Measurements from ENCODE around the gene COL5A1.

COL5A1 gene

DNA sequence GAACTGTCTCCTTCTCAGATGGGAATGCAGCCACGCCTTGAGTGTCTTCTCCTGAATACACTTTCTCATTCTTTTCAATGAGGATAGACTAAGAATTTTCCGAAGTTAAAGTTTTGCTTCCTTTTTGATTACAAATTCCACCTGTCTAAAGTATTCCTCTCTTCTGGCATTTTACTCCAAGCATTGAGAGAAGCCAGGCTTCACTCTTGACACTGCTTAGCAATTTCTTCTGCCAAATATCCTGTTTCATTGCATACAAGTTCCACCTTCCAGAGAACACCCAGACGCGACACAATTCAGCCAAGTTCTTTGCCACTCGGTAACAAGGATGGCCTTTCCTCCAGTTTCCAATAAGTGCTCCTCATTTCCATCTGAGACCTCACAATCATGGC, 35.6 kb upstream of the COL5A1 start:
- H3K27me3 ChIP-seq, result peaks cover 3% of the 10 kb centered on the region
- no peak overlapping the region for H3K27ac ChIP-seq
- H3K9me3 ChIP-seq, result no peaks in the 10 kb centered on the region
- no peaks in the 10 kb centered on the region for H3K36me3 ChIP-seq
- TF ChIP-seq, protein P1, sequence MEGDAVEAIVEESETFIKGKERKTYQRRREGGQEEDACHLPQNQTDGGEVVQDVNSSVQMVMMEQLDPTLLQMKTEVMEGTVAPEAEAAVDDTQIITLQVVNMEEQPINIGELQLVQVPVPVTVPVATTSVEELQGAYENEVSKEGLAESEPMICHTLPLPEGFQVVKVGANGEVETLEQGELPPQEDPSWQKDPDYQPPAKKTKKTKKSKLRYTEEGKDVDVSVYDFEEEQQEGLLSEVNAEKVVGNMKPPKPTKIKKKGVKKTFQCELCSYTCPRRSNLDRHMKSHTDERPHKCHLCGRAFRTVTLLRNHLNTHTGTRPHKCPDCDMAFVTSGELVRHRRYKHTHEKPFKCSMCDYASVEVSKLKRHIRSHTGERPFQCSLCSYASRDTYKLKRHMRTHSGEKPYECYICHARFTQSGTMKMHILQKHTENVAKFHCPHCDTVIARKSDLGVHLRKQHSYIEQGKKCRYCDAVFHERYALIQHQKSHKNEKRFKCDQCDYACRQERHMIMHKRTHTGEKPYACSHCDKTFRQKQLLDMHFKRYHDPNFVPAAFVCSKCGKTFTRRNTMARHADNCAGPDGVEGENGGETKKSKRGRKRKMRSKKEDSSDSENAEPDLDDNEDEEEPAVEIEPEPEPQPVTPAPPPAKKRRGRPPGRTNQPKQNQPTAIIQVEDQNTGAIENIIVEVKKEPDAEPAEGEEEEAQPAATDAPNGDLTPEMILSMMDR (IDR thresholded peaks at IDR 0.05), result no peak
- H3K4me3 ChIP-seq (ENCODE audit: low read depth in 1 of 2, low read length in 1 of 2), result no peak overlapping the region
- H3K4me1 ChIP-seq (ENCODE audit: control insufficient read depth in 1 of 2, insufficient read depth in 1 of 2, low read depth in 1 of 2, low read length in 1 of 2), result no peaks in the 10 kb centered on the region

DNA sequence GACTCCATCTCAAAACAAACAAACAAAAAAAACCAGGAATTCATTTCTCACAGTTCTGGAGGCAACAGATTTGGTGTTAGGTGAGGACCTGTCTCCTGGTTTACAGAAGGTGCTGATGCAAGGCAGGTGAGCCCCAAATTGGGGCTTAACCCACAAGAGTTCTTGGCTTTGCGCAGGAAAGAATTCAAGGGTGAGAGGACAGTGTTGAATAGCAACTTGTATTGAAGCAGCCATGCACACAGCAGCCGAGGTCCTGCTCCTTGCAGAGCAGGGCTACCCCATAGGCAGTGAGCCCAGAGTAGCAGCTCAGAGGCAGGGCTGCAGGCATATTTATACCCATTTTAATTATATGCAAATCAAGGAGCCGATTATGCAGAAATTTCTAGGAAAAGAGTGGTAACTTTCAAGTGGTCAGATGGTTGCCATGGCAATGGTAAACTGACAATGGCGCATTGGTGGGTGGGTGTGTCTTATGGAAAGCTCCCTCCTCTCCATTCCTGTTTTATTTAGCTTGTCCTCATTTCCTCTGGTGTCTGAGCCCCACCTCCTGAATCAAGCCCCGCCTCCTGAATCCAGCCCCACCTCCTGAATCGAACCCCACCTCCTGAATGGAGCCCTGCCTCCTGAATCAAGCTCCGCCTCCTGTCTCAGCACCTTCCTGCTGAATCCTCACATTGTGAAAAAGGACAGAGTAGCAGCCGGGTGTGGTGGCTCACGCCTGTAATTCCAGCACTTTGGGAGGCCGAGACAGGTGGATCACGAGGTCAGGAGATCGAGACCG, 34.5 kb upstream of the COL5A1 start:
- H3K4me3 ChIP-seq (ENCODE audit: low read depth in 1 of 2, low read length in 1 of 2), result no peak overlapping the region
- peaks cover 3% of the 10 kb centered on the region for H3K27me3 ChIP-seq
- H3K27ac ChIP-seq, result no peak overlapping the region
- no peaks in the 10 kb centered on the region for H3K36me3 ChIP-seq
- TF ChIP-seq, protein P1 (IDR thresholded peaks at IDR 0.05), result no peak
- no peaks in the 10 kb centered on the region for H3K9me3 ChIP-seq
- H3K4me1 ChIP-seq (ENCODE audit: control insufficient read depth in 1 of 2, insufficient read depth in 1 of 2, low read depth in 1 of 2, low read length in 1 of 2), result no peaks in the 10 kb centered on the region

DNA sequence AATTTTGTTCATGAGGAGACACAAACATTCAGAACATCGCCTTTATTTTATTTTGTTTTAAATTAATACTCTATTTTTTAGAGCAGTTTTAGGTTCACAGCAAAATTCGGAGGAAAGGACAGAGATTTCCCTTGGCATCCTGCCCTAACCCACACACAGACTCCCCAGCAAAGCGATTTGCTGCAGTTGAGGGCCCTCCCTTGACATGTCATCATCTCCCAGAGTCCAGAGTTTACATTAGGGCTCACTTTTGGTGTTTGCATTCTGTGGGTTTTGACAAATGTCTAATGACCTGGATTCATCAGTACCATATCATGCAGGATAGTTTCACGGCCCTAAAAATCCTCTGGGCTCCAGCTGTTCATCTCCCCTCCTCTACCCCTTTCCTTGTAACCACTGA, 33.6 kb upstream of the COL5A1 start:
- Histone ChIP-seq H3K27ac (no peak overlapping the region), H3K27me3 (peaks cover 3% of the 10 kb centered on the region), H3K4me3 (ENCODE audit: low read depth in 1 of 2, low read length in 1 of 2) (no peak overlapping the region), H3K4me1 (ENCODE audit: control insufficient read depth in 1 of 2, insufficient read depth in 1 of 2, low read depth in 1 of 2, low read length in 1 of 2) (no peaks in the 10 kb centered on the region), H3K9me3 (no peaks in the 10 kb centered on the region), H3K36me3 (no peaks in the 10 kb centered on the region)
- TF ChIP-seq, protein P1 (IDR thresholded peaks at IDR 0.05), result no peak

DNA sequence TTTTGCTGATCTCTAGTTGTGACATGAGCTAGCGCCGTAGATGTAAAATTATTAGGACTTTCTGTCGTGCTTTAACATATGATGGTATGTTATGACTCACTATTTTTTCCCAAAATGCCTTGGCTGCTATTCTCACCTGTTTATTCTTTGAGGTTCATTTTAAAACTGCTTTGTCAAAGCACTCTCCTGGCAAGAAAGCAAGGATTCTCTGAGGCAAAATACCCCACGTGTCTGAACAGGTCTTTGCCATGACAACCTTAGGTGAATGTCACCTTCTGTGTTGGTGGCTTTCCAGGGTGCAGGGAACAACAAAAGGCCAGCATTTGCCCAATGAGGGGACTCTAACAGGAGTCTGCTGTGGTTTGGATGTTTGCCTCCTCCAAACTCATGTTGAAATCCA, 30.6 kb upstream of the COL5A1 start:
- H3K4me3 ChIP-seq (ENCODE audit: low read depth in 1 of 2, low read length in 1 of 2), result no peak overlapping the region
- H3K27ac ChIP-seq, result no peak overlapping the region
- no peaks in the 10 kb centered on the region for H3K36me3 ChIP-seq
- H3K27me3 ChIP-seq, result peaks cover 13% of the 10 kb centered on the region
- H3K4me1 ChIP-seq (ENCODE audit: control insufficient read depth in 1 of 2, insufficient read depth in 1 of 2, low read depth in 1 of 2, low read length in 1 of 2), result no peaks in the 10 kb centered on the region
- no peaks in the 10 kb centered on the region for H3K9me3 ChIP-seq
- TF ChIP-seq, protein P1 (IDR thresholded peaks at IDR 0.05), result no peak

DNA sequence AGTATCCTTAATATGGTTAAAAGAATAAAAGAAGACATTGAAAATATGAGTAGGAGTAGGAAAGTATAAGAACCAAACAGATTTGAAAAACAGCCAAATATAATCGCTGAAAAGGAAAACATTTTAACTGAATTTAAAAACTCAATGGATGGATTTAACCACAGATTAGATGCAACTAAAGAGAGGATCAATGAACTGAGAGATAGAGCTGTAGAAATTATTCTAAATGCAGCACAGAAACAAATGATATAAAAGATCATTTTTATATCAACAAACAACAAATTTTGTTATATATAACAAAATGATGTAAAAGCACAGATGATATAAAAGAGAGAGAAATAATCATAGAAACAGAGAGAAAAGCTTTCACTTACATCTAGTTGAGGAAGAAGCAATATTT, 29.3 kb upstream of the COL5A1 start:
- Histone ChIP-seq H3K36me3 (no peaks in the 10 kb centered on the region), H3K27me3 (peaks cover 16% of the 10 kb centered on the region), H3K4me3 (ENCODE audit: low read depth in 1 of 2, low read length in 1 of 2) (no peak overlapping the region), H3K9me3 (no peaks in the 10 kb centered on the region), H3K4me1 (ENCODE audit: control insufficient read depth in 1 of 2, insufficient read depth in 1 of 2, low read depth in 1 of 2, low read length in 1 of 2) (no peaks in the 10 kb centered on the region), H3K27ac (no peak overlapping the region)
- TF ChIP-seq, protein P1 (IDR thresholded peaks at IDR 0.05), result no peak

Data from neutrophil (primary cell).